Bronchial epithelial cell (primary cell): Measurements from ENCODE around the gene LEMD2. TPM values are rescaled to one million over a fixed set of nuclear protein-coding genes. Genes with fewer than 3 reads are reported as not detected.

ENCODE experiments used
- DNase-seq: peaks from one replicate; pipeline ENCODE4 v3.0.0-alpha.2; 2010; ENCODE audit warnings: low read depth
- FAIRE-seq: peaks from 2 replicates; lab custom pipeline; 2011; peaks lifted over from hg19 to GRCh38; lab: Jason Lieb, UNC
- H3K27me3 ChIP-seq: 2 replicates; pipeline ENCODE4 v1.5.1; 2011; ENCODE audit warnings: low read length; ENCODE audit not compliant: control insufficient read depth, insufficient read depth
- H3K36me3 ChIP-seq: 2 replicates; pipeline ENCODE4 v1.5.1; 2011; ENCODE audit warnings: low read length; ENCODE audit not compliant: control insufficient read depth, insufficient read depth
- H3K4me3 ChIP-seq: 2 replicates; pipeline ENCODE4 v1.5.1; 2011; ENCODE audit warnings: mild to moderate bottlenecking, low read depth, low read length, control low read depth
- CTCF ChIP-seq: IDR thresholded peaks from 2 replicates; pipeline ENCODE4 v1.5.1; 2011; ENCODE audit warnings: mild to moderate bottlenecking, moderate library complexity, low read length, control low read depth, inconsistent platforms; ENCODE audit not compliant: insufficient read depth, severe bottlenecking
- total RNA-seq: library from RNA; depleted of rRNA; stranded (reverse); fragments of >200 nt; gene quantifications from 2 replicates; pipeline ENCODE4 v1.2.1, GENCODE V29; 2014

Gene LEMD2
- total RNA-seq, 1 donor from 2014 or later = 66.9 TPM

GRCh38 chr6:33819021-33819420, 30.1 kb upstream of the LEMD2 start:
- Histone ChIP-seq H3K4me3 (no peak overlapping the region), H3K36me3 (no peaks in the 10 kb centered on the region), H3K27me3 (peaks cover 2% of the 10 kb centered on the region)
- no peak for DNase-seq
- peak; percentile 92 for FAIRE-seq
- no peak for TF ChIP-seq CTCF

GRCh38 chr6:33818293-33818692, 29.4 kb upstream of the LEMD2 start:
- peaks cover 2% of the 10 kb centered on the region for H3K27me3 ChIP-seq
- peak; percentile 36 for FAIRE-seq
- TF ChIP-seq CTCF = no peak

GRCh38 chr6:33817489-33817888, 28.6 kb upstream of the LEMD2 start:
- Histone ChIP-seq H3K36me3 (no peaks in the 10 kb centered on the region), H3K4me3 (no peak overlapping the region), H3K27me3 (peaks cover 2% of the 10 kb centered on the region)
- DNase-seq = no peak
- FAIRE-seq = no peak
- no peak for TF ChIP-seq CTCF

More at GRCh38 chr6:33818293-33818692, 29.4 kb upstream of the LEMD2 start:
- Histone ChIP-seq H3K36me3 (no peaks in the 10 kb centered on the region), H3K4me3 (no peak overlapping the region)
- DNase-seq = no peak

- H3K4me3 ChIP-seq = no peak overlapping the region
- no peak for TF ChIP-seq CTCF
- FAIRE-seq = no peak
- H3K27me3 ChIP-seq = peaks cover 2% of the 10 kb centered on the region
- no peaks in the 10 kb centered on the region for H3K36me3 ChIP-seq
- DNase-seq = peak; percentile 20
Observed at GRCh38 chr6:33816911-33817310, 28.0 kb upstream of the LEMD2 start.

GRCh38 chr6:33815854-33816253, 26.9 kb upstream of the LEMD2 start:
- peaks cover 4% of the 10 kb centered on the region for H3K27me3 ChIP-seq
- FAIRE-seq (no peak), DNase-seq (no peak)
- H3K36me3 ChIP-seq = no peaks in the 10 kb centered on the region
- TF ChIP-seq CTCF = no peak
- H3K4me3 ChIP-seq = no peak overlapping the region
